ENCODE data around the gene STK35.

DNA sequence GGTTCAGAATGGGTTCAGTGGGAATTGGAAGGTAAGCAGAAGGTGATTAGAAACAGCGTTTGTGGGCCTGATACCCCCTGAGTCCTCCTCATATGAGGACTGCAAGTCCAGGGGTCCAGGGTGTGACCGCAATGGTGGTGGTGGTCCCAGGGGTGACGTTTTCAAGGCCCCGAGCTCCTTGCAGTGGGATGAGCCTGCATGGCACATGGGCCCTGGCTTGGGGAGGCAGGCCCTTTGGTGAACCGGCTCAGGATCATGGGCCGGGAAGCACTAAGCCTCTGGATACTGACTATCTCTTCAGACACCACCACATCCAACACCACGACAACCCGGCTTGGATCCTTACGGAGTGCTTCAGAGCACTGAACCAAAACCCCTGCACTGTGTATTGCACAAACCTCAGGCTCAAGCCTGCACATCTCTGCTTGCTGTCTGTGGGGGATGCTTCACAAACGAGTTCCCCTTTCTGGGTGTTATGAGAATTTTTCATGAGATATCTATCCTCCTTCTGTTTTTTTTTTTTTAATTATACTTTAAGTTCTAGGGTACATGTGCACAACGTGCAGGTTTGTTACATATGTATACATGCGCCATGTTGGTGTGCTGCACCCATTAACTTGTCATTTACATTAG, 67.9 kb downstream of the STK35 start:
- no peak for TF ChIP-seq RFX5 (IDR thresholded peaks at IDR 0.05; ENCODE audit: borderline replicate concordance, low read depth, low read length)
- no peak for TF ChIP-seq POLR2AphosphoS5 (IDR thresholded peaks at IDR 0.05; ENCODE audit: low read depth, low read length)
- TF ChIP-seq SRF (IDR thresholded peaks at IDR 0.05; ENCODE audit: low read depth, low read length): no peak
- TF ChIP-seq, protein P1, sequence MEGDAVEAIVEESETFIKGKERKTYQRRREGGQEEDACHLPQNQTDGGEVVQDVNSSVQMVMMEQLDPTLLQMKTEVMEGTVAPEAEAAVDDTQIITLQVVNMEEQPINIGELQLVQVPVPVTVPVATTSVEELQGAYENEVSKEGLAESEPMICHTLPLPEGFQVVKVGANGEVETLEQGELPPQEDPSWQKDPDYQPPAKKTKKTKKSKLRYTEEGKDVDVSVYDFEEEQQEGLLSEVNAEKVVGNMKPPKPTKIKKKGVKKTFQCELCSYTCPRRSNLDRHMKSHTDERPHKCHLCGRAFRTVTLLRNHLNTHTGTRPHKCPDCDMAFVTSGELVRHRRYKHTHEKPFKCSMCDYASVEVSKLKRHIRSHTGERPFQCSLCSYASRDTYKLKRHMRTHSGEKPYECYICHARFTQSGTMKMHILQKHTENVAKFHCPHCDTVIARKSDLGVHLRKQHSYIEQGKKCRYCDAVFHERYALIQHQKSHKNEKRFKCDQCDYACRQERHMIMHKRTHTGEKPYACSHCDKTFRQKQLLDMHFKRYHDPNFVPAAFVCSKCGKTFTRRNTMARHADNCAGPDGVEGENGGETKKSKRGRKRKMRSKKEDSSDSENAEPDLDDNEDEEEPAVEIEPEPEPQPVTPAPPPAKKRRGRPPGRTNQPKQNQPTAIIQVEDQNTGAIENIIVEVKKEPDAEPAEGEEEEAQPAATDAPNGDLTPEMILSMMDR (IDR thresholded peaks at IDR 0.05; ENCODE audit: control extremely low read depth in 1 of 3, insufficient read depth in 1 of 3, low read depth in 1 of 3, low read length in 3 of 3): no peak
- no peak for TF ChIP-seq ZNF274 (IDR thresholded peaks at IDR 0.05; ENCODE audit: borderline replicate concordance, extremely low read depth, low read length)
- no peak for TF ChIP-seq POLR2A (IDR thresholded peaks at IDR 0.05; ENCODE audit: control extremely low read depth in 1 of 2, low read depth in 2 of 2, low read length in 2 of 2)
- TF ChIP-seq TEAD4 (IDR thresholded peaks at IDR 0.05; ENCODE audit: low read depth, low read length): no peak
- TF ChIP-seq TAF1 (IDR thresholded peaks at IDR 0.05; ENCODE audit: low read depth, low read length): no peak
- TF ChIP-seq EZH2 (IDR thresholded peaks at IDR 0.05; ENCODE audit: low read depth, low read length, severe bottlenecking): no peak
